Mesothelial cell of epicardium (in vitro differentiated cells): ENCODE results near the gene SPTLC2. TPM values are rescaled to one million over a fixed set of nuclear protein-coding genes. Genes with fewer than 3 reads are reported as not detected.

Experiments
- DNase-seq, 2 experiments: peaks; one replicate each; pipeline ENCODE4 v3.0.0; 2021; ENCODE audit warnings: low spot score in 2 of 2; ENCODE audit not compliant: unreplicated experiment in 2 of 2
- H3K27ac Mint-ChIP-seq: 2 replicates; pipeline ENCODE4 v1.8.0; 2021; ENCODE audit warnings: mixed read lengths
- H3K27me3 Mint-ChIP-seq: 2 replicates; pipeline ENCODE4 v1.8.0; 2021; ENCODE audit warnings: low read depth, mixed read lengths
- H3K36me3 Mint-ChIP-seq: 2 replicates; pipeline ENCODE4 v1.8.0; 2021; ENCODE audit warnings: mixed read lengths
- H3K4me1 Mint-ChIP-seq: 2 replicates; pipeline ENCODE4 v1.8.0; 2021; ENCODE audit warnings: mixed read lengths
- H3K4me3 Mint-ChIP-seq: 2 replicates; pipeline ENCODE4 v1.8.0; 2021; ENCODE audit warnings: mild to moderate bottlenecking, moderate library complexity, mixed read lengths
- H3K9me3 Mint-ChIP-seq: 2 replicates; pipeline ENCODE4 v1.8.0; 2021; ENCODE audit warnings: mixed read lengths
- total RNA-seq: library from RNA; stranded (reverse); gene quantifications from 3 replicates; pipeline ENCODE4 v1.2.1, GENCODE V29; 2021
- TF ChIP-seq, protein P1 (sequence below): fragments of 200-600 bp; sonication (generic); IDR thresholded peaks from one replicate; pipeline ENCODE4 v1.5.0; 2021; ENCODE audit warnings: antibody characterized with exemption; ENCODE audit not compliant: unreplicated experiment

Gene SPTLC2
- total RNA-seq, 1 donor from 2014 or later = 36.6 TPM

DNA sequence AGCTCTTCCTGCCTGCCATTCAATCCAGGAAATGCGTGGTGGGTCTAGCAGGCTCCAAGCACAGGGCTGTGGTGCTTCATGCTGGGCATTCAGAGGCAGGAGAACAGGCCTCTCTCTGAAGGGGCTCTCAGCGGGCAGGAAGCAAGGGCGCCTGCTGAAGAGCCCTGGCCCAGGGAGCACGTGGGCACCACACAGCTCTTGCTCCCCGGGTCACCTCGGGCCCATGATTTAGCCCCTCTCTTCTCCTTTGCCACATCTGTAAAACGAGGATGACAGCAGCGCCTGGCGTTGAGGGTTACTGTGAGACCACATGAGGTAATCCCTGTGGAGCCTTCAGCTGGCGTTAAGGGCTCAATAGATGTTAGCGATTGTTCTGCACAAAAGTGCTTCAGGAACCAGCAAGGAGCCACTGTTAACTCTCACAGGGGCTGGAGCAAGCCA lies 37.6 kb upstream of the SPTLC2 start:
- Mint-ChIP-seq H3K27me3 (no peaks in the 10 kb centered on the region), H3K4me1 (peaks cover 8% of the 10 kb centered on the region), H3K4me3 (no peak overlapping the region), H3K9me3 (no peaks in the 10 kb centered on the region), H3K27ac (no peak overlapping the region), H3K36me3 (no peaks in the 10 kb centered on the region)
- no peak for DNase-seq
- TF ChIP-seq, protein P1, sequence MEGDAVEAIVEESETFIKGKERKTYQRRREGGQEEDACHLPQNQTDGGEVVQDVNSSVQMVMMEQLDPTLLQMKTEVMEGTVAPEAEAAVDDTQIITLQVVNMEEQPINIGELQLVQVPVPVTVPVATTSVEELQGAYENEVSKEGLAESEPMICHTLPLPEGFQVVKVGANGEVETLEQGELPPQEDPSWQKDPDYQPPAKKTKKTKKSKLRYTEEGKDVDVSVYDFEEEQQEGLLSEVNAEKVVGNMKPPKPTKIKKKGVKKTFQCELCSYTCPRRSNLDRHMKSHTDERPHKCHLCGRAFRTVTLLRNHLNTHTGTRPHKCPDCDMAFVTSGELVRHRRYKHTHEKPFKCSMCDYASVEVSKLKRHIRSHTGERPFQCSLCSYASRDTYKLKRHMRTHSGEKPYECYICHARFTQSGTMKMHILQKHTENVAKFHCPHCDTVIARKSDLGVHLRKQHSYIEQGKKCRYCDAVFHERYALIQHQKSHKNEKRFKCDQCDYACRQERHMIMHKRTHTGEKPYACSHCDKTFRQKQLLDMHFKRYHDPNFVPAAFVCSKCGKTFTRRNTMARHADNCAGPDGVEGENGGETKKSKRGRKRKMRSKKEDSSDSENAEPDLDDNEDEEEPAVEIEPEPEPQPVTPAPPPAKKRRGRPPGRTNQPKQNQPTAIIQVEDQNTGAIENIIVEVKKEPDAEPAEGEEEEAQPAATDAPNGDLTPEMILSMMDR = no peak

DNA sequence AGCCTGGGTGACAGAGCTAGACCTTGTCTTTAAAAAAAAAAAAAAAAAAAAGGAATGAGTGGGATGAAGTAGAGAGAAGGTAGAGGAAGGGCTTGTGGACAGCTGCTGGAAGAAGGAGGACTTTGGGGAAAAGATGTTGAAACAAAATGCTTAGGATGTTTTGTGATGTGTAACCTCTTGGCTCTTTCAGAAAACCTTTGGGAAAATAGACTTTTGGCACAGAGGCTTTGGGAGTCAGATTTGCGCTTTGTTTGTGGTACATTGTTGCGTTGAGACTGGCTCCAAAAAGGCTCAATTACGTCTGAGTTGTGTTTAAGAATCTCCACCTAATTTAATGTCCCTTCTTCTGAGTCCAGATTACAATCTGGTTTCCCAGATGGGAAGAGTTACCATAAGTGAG lies 32.9 kb upstream of the SPTLC2 start:
- H3K9me3 Mint-ChIP-seq = peaks cover 12% of the 10 kb centered on the region
- no peaks in the 10 kb centered on the region for H3K36me3 Mint-ChIP-seq
- TF ChIP-seq, protein P1 = no peak
- no peak overlapping the region for H3K4me3 Mint-ChIP-seq
- peaks cover 2% of the 10 kb centered on the region for H3K4me1 Mint-ChIP-seq
- H3K27me3 Mint-ChIP-seq = no peaks in the 10 kb centered on the region
- no peak for DNase-seq
- no peak overlapping the region for H3K27ac Mint-ChIP-seq

DNA sequence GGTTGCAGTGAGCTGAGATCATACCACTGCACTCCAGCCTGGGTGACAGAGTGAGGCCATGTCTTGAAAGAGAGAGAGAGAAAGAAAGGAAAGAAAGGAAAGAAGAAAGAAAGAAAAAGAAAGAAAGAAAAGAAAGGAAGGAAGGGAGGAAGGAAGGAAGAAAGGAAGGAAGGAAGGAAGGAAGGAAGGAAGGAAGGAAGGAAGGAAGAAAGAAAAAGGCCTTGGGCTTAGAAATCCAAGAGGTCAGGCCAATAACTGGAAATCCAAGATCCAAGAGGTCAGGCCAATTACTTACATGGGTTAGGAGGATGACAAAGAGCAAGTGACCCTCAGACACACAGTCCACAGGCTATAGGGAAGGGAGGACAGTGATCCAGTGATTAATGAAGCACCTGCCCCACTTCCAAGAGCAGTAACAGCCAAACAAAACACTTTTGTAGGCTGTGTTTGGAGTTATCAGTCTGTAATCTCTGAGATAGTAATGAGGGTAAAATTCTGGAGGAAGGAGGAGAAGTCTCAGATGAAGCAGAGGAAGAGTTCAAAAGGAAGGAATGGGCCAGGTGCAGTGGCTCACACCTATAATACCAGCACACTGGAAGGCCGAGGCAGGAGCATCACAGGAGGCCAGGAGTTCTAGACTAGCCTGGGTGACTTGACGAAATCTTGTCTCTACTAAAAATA lies 32.2 kb upstream of the SPTLC2 start:
- Mint-ChIP-seq H3K27me3 (no peaks in the 10 kb centered on the region), H3K9me3 (peaks cover 14% of the 10 kb centered on the region), H3K4me1 (no peaks in the 10 kb centered on the region), H3K4me3 (no peak overlapping the region), H3K27ac (peak overlapping the region; percentile 30), H3K36me3 (no peaks in the 10 kb centered on the region)
- TF ChIP-seq, protein P1 = no peak
- DNase-seq = no peak

DNA sequence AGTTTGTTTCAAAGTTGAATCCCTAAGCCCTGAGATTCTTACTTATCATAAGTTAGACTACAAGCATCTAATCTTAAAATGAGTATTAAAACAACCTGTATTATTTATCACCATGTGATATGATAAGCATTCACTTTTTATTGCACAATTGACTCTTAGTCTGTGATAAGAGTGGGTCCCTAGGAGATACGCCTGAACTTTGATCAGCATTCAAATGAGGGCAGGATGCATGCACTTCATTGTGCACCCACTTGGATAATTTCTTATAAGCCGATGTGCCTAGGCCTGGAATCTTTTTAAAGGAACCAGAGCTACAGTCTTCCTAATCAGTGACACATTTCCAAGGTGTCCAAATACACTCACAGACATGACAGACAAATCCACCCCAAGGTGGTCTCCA lies 31.4 kb upstream of the SPTLC2 start:
- H3K27ac Mint-ChIP-seq = no peak overlapping the region
- no peak overlapping the region for H3K4me3 Mint-ChIP-seq
- H3K9me3 Mint-ChIP-seq = peaks cover 14% of the 10 kb centered on the region
- H3K36me3 Mint-ChIP-seq = no peaks in the 10 kb centered on the region
- no peaks in the 10 kb centered on the region for H3K4me1 Mint-ChIP-seq
- no peaks in the 10 kb centered on the region for H3K27me3 Mint-ChIP-seq
- DNase-seq = no peak
- TF ChIP-seq, protein P1 = no peak

DNA sequence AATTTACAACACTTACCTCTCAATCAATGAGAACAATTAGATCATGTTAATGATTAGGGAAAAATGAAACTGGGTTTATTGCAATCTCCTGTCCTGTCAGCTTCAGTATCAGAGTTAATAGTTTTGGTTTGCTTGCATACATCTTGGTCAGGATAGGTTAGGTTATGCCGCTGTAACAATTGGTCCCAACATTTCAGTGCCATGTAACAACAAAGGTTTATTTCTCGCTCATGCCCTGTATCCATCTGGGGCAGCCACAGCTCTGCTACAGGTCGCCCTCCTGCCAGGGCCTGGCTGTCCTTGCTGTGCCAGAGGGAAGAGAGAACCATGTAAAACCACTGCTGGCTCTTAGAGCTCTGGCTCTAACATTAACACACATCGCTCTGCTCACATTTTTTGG lies 30.5 kb upstream of the SPTLC2 start:
- Mint-ChIP-seq H3K9me3 (peaks cover 14% of the 10 kb centered on the region), H3K4me3 (no peak overlapping the region), H3K27ac (no peak overlapping the region), H3K36me3 (no peaks in the 10 kb centered on the region), H3K27me3 (no peaks in the 10 kb centered on the region), H3K4me1 (no peaks in the 10 kb centered on the region)
- DNase-seq = no peak
- TF ChIP-seq, protein P1 = no peak
